Rectal smooth muscle tissue (tissue), 1 donor: ENCODE measurements around the gene NOD2.

ENCODE experiments used
- H3K27ac ChIP-seq: one replicate; pipeline ENCODE4 v1.7.0; 2013; ENCODE audit warnings: low read depth, low read length, inconsistent platforms
- H3K27me3 ChIP-seq: one replicate; pipeline ENCODE4 v1.7.0; 2013; ENCODE audit warnings: low read length; ENCODE audit not compliant: control insufficient read depth, insufficient read depth
- H3K36me3 ChIP-seq: one replicate; pipeline ENCODE4 v1.7.0; 2013; ENCODE audit warnings: low read length; ENCODE audit not compliant: control insufficient read depth, insufficient read depth
- H3K4me1 ChIP-seq: one replicate; pipeline ENCODE4 v1.7.0; 2013; ENCODE audit warnings: low read length; ENCODE audit not compliant: control insufficient read depth, insufficient read depth
- H3K4me3 ChIP-seq: one replicate; pipeline ENCODE4 v1.7.0; 2013; ENCODE audit warnings: low read length
- H3K9ac ChIP-seq: one replicate; pipeline ENCODE4 v1.7.0; 2013; ENCODE audit warnings: low read length

The NOD2 gene

GRCh38 chr16:50717494-50717893 is 24.1 kb downstream of the NOD2 start:
- H3K4me3 ChIP-seq = no peak overlapping the region
- no peaks in the 10 kb centered on the region for H3K4me1 ChIP-seq
- no peaks in the 10 kb centered on the region for H3K27me3 ChIP-seq
- no peak overlapping the region for H3K27ac ChIP-seq
- H3K36me3 ChIP-seq = no peaks in the 10 kb centered on the region
- H3K9ac ChIP-seq = no peak overlapping the region

DNA sequence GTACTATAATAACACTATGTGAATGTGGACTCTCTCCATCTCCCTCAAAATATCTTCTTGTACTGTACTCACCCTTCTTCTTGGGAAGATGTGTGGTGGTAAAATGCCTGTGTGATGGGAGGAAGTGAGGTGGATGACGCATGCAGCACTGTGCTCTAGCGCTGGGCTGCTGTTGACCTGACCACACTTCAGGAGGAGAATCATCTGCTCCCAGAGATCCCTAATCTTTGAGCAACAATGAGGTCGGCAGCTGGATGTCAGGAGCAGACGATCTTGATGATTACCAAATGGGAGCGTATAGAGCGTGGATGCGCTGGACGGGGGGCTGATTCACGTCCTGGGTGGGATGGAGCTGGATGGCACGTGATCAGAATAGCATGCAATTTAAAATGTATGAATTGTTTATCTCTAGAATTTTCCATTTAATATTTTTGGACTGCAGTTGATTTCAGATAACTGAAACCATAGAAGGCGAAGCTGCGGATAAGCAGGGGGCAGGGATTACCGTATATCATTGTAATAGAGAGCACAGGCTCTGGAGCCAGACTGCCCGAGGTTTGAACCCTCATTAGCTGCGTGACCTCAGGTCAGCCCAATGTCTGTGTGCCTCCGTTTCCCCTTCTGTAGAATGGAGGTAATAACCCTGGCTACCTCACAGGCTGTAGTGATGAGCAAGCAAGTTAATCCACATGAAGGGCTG is 24.8 kb downstream of the NOD2 start:
- Histone ChIP-seq H3K4me3 (no peak overlapping the region), H3K27me3 (no peaks in the 10 kb centered on the region), H3K9ac (no peak overlapping the region), H3K36me3 (no peaks in the 10 kb centered on the region), H3K27ac (no peak overlapping the region), H3K4me1 (no peaks in the 10 kb centered on the region)

DNA sequence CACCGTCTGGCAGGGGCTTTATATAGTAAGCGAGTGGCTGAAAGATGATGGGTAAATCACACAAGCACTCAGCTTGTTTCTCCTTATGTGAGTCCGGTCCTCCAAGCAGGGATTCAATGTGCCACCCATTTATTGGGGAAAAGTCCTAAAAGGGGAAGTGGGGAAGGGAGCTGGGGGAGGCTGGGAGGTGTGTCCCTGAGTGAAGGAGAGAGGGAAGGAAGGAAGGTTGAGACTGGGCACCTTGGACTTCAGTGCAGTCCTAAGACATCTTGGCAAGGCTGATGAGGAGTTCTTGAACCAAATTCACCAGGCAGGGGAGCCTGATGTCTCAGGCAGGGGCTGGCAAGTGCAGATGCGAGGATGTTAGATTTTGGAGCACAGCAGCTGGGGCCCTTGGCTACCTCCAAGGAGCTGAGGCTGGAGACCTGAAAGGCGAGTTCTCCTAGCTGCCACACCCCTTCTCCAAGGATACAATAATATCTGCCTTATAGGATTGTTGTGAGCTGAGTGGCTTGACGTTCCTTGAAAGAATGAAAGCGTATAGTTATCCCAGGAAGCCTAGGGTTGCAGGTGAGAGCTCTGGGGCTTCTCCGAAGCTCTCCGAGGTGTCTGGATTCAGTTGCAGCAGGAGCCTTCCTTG is 25.5 kb downstream of the NOD2 start:
- Histone ChIP-seq H3K4me3 (no peak overlapping the region), H3K9ac (no peak overlapping the region), H3K27me3 (no peaks in the 10 kb centered on the region), H3K27ac (no peak overlapping the region), H3K36me3 (no peaks in the 10 kb centered on the region), H3K4me1 (no peaks in the 10 kb centered on the region)

GRCh38 chr16:50719401-50720337 is 26.3 kb downstream of the NOD2 start:
- H3K4me1 ChIP-seq = no peaks in the 10 kb centered on the region
- H3K27ac ChIP-seq = no peak overlapping the region
- H3K36me3 ChIP-seq = no peaks in the 10 kb centered on the region
- peak overlapping the region; percentile 13 for H3K4me3 ChIP-seq
- no peak overlapping the region for H3K9ac ChIP-seq
- no peaks in the 10 kb centered on the region for H3K27me3 ChIP-seq

DNA sequence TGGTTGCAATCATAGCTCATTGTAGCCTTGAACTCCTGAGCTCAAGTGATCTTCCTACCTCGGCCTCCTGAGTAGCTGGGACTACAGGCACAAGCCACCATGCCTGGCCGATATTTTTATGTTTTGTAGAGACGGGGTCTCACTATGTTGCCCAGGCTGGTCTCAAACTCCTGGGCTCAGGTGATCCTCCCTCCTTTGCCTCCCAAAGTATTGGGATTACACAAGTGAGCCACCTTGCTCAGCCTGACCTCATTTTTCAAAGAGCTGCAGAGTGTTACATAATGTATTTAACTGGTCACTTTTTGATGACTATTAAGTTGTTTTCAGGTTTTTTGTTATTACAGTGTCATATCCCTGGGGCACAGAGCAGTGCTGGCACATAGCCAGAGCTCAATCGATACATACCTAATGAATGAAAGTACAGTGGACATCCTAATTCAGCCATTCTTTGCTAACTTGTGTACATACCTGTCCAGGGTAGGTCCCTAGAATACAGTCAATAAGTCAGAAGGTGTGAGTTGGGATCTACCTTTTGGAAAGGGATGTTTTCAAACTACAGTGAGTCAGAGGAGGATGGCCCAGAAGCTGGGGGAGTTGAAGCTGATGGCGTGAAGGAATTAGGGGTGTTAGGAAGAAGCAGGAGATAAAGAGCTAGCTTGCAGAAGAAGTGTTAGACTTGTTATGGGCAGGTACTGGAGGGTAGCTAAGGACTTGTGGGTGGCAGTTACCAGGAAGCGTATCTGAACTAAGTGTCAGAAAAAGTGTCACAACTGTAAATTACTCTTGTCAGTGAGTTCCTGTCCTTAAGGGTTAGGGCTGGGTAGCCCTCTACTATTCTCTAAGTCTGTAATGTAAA is 28.4 kb downstream of the NOD2 start:
- Histone ChIP-seq H3K9ac (no peak overlapping the region), H3K36me3 (no peaks in the 10 kb centered on the region), H3K4me1 (no peaks in the 10 kb centered on the region), H3K27ac (no peak overlapping the region), H3K4me3 (no peak overlapping the region), H3K27me3 (no peaks in the 10 kb centered on the region)

GRCh38 chr16:50722405-50722737 is 29.0 kb downstream of the NOD2 start:
- no peak overlapping the region for H3K4me3 ChIP-seq
- H3K27ac ChIP-seq = no peak overlapping the region
- no peaks in the 10 kb centered on the region for H3K4me1 ChIP-seq
- H3K27me3 ChIP-seq = no peaks in the 10 kb centered on the region
- H3K36me3 ChIP-seq = no peaks in the 10 kb centered on the region
- H3K9ac ChIP-seq = no peak overlapping the region

DNA sequence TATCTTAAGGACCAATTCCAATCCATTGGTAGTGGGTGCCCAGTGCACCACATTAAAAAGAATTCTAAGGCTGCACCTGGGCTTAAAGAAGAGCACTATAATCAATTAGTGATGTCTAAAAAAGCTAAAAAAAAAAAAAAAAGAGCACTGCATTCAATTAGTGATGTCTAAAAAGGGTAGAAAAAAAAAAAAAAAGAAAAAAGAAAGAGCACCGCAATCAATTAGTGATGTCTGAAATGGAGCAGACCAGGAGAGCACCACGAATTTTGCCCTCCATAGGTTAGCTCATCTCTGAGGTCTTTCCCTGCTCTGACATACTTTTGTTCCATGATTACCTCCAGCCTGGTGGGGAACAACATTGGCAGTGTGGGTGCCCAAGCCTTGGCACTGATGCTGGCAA is 29.6 kb downstream of the NOD2 start:
- no peak overlapping the region for H3K27ac ChIP-seq
- no peaks in the 10 kb centered on the region for H3K36me3 ChIP-seq
- H3K4me3 ChIP-seq = no peak overlapping the region
- no peaks in the 10 kb centered on the region for H3K27me3 ChIP-seq
- H3K9ac ChIP-seq = no peak overlapping the region
- no peaks in the 10 kb centered on the region for H3K4me1 ChIP-seq

GRCh38 chr16:50724306-50724705 is 30.9 kb downstream of the NOD2 start:
- no peaks in the 10 kb centered on the region for H3K36me3 ChIP-seq
- H3K4me3 ChIP-seq = no peak overlapping the region
- H3K27ac ChIP-seq = no peak overlapping the region
- no peaks in the 10 kb centered on the region for H3K27me3 ChIP-seq
- H3K4me1 ChIP-seq = no peaks in the 10 kb centered on the region
- H3K9ac ChIP-seq = no peak overlapping the region

DNA sequence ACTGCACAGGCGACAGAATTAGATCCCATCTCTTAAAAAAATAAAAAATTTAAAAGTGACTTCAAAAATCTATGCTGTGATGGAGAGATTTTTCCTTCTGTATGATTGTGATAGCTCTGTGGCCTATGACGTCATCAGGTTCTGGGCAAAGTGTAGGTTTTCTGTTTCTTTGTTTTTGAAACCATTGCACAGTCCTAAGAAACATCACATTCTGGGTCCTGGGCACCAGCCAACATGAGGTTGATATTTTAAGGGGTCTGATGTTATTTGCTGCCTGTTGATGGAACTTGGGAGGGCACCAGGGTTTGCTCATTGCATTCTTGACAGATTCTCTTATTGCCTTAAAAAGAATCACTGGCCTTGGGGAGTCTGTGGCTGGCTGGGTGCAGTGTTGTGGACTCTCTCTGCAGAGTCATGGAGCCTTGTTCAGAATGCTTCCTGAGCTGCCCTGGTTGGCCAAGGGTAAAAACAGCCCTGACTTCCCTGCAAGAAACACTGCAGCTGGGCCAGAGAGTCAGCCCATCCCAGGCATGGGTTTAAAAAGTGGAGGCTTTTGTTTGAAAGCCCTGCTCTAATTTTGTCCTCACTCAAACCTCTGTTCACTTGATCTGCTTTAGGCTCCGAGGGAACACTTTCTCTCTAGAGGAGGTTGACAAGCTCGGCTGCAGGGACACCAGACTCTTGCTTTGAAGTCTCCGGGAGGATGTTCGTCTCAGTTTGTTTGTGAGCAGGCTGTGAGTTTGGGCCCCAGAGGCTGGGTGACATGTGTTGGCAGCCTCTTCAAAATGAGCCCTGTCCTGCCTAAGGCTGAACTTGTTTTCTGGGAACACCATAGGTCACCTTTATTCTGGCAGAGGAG is 38.0 kb downstream of the NOD2 start:
- Histone ChIP-seq H3K36me3 (no peaks in the 10 kb centered on the region), H3K27ac (no peak overlapping the region)

GRCh38 chr16:50731989-50732832 is 38.8 kb downstream of the NOD2 start:
- no peak overlapping the region for H3K4me3 ChIP-seq
- no peaks in the 10 kb centered on the region for H3K4me1 ChIP-seq
- H3K27ac ChIP-seq = no peak overlapping the region
- H3K36me3 ChIP-seq = no peaks in the 10 kb centered on the region
- H3K27me3 ChIP-seq = no peaks in the 10 kb centered on the region
- H3K9ac ChIP-seq = no peak overlapping the region

More for the DNA sequence above, 38.0 kb downstream of the NOD2 start:
- no peaks in the 10 kb centered on the region for H3K4me1 ChIP-seq
- H3K4me3 ChIP-seq = no peak overlapping the region
- H3K9ac ChIP-seq = no peak overlapping the region
- H3K27me3 ChIP-seq = no peaks in the 10 kb centered on the region

- H3K27me3 ChIP-seq = no peaks in the 10 kb centered on the region
- no peak overlapping the region for H3K27ac ChIP-seq
- no peak overlapping the region for H3K9ac ChIP-seq
- H3K4me1 ChIP-seq = no peaks in the 10 kb centered on the region
- H3K4me3 ChIP-seq = no peak overlapping the region
- no peaks in the 10 kb centered on the region for H3K36me3 ChIP-seq
Observed at GRCh38 chr16:50733468-50733867, 40.1 kb downstream of the NOD2 start.
